Endothelial cell of umbilical vein (primary cell): ENCODE measurements around the gene C14orf180.

Experiments used
- EZH2 ChIP-seq: IDR thresholded peaks from 2 replicates; pipeline ENCODE4 v1.6.1; 2012; ENCODE audit warnings: borderline replicate concordance, low read depth, mild to moderate bottlenecking, moderate library complexity, low read length, inconsistent platforms; ENCODE audit not compliant: severe bottlenecking
- GATA2 ChIP-seq: IDR thresholded peaks from 2 replicates; pipeline ENCODE4 v1.7.0; 2011; ENCODE audit warnings: low read depth, mild to moderate bottlenecking, moderate library complexity, mixed read lengths, low read length; ENCODE audit not compliant: insufficient read length, insufficient read depth
- POLR2A ChIP-seq: IDR thresholded peaks from 2 replicates; pipeline ENCODE4 v1.6.1; 2012; ENCODE audit warnings: low read depth, mild to moderate bottlenecking, control low read depth, low read length
- TF ChIP-seq, protein P1 (sequence below), 2 donors: IDR thresholded peaks; 1 replicate in 1 of 2; 2 replicates in 1 of 2; pipeline ENCODE4 v1.5.1; 2011; ENCODE audit warnings: low read length in 2 of 2, mild to moderate bottlenecking in 2 of 2, moderate library complexity in 2 of 2, control low read depth in 1 of 2, inconsistent platforms in 1 of 2, low read depth in 1 of 2; ENCODE audit not compliant: insufficient read depth in 1 of 2; ENCODE audit errors: extremely low read depth in 1 of 2

DNA sequence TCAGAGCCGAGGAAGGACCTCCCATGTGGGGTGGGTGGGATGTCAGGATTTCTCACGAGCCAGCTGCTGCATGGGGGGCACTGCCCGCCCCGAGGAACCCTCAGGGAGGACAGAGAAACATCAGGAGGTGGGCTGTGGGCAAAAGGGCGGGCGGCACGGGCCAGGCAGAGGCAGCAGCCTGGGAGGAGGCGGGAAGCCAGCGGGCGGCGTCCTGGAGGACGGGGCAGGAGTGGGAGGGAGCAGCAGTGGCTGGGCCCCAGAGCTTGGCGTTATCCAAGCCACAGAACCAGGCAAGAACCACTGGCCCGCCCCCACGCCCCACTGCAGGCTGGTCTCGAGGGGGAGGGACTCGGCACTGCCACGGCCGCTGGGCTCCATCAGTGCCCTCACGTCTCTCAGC lies 2.4 kb downstream of the C14orf180 start:
- TF ChIP-seq, protein P1, sequence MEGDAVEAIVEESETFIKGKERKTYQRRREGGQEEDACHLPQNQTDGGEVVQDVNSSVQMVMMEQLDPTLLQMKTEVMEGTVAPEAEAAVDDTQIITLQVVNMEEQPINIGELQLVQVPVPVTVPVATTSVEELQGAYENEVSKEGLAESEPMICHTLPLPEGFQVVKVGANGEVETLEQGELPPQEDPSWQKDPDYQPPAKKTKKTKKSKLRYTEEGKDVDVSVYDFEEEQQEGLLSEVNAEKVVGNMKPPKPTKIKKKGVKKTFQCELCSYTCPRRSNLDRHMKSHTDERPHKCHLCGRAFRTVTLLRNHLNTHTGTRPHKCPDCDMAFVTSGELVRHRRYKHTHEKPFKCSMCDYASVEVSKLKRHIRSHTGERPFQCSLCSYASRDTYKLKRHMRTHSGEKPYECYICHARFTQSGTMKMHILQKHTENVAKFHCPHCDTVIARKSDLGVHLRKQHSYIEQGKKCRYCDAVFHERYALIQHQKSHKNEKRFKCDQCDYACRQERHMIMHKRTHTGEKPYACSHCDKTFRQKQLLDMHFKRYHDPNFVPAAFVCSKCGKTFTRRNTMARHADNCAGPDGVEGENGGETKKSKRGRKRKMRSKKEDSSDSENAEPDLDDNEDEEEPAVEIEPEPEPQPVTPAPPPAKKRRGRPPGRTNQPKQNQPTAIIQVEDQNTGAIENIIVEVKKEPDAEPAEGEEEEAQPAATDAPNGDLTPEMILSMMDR (IDR thresholded peaks at IDR 0.05; ENCODE audit: extremely low read depth in 1 of 2, insufficient read depth in 1 of 2, low read depth in 1 of 2, low read length in 2 of 2): no peak
- TF ChIP-seq EZH2: no peak
- no peak for TF ChIP-seq POLR2A
- no peak for TF ChIP-seq GATA2
